H1 (cell line): ENCODE results near the gene ITPR3. TPM values are rescaled to one million over a fixed set of nuclear protein-coding genes. Genes with fewer than 3 reads are reported as not detected.
A peak's percentile ranks its signal among the peaks of the same experiment; 100 is the strongest.

Experiments
- ASH2L ChIP-seq: fragments of 200-600, 300-600 bp; sonication (generic); IDR thresholded peaks from one replicate; pipeline ENCODE4 v1.7.1; 2017; ENCODE audit warnings: low read length
- BCL11A ChIP-seq, 2 experiments: IDR thresholded peaks; one replicate each; pipeline ENCODE4 v1.6.1; 2011; ENCODE audit warnings: low read depth in 2 of 2, low read length in 2 of 2, mild to moderate bottlenecking in 2 of 2
- CREB1 ChIP-seq: IDR thresholded peaks from 2 replicates; pipeline ENCODE4 v1.6.1; 2012; ENCODE audit warnings: inconsistent platforms
- JUND ChIP-seq: IDR thresholded peaks from 2 replicates; pipeline ENCODE4 v1.6.1; 2011; ENCODE audit warnings: mild to moderate bottlenecking, improper control_type of control experiment, low read length
- PHF8 ChIP-seq: fragments of 200-600 bp; sonication (generic); conservative IDR thresholded peaks from 2 replicates; pipeline ENCODE4 v1.7.1; 2012; ENCODE audit warnings: low read depth, mild to moderate bottlenecking, inconsistent platforms, low read length, moderate library complexity
- SAP30 ChIP-seq: fragments of 300-600 bp; sonication (generic); IDR thresholded peaks from 2 replicates; pipeline ENCODE4 v1.7.1; 2012; ENCODE audit warnings: low read length, moderate library complexity, mild to moderate bottlenecking, inconsistent platforms; ENCODE audit not compliant: insufficient read depth, insufficient replicate concordance
- SIRT6 ChIP-seq: IDR thresholded peaks from one replicate; pipeline ENCODE4 v1.7.1; 2012; ENCODE audit warnings: low read length, inconsistent platforms
- TAF7 ChIP-seq: optimal IDR thresholded peaks from 2 replicates; pipeline ENCODE3; 2011; ENCODE audit warnings: low read depth, mild to moderate bottlenecking, inconsistent platforms, low read length, moderate library complexity, borderline replicate concordance
- TCF12 ChIP-seq: IDR thresholded peaks from 2 replicates; pipeline ENCODE4 v1.6.1; 2011; ENCODE audit warnings: low read depth, mild to moderate bottlenecking, low read length
- TEAD4 ChIP-seq: IDR thresholded peaks from 2 replicates; pipeline ENCODE4 v1.6.1; 2012; ENCODE audit warnings: low read depth, low read length, inconsistent platforms, mixed read lengths
- YY1 ChIP-seq: IDR thresholded peaks from 2 replicates; pipeline ENCODE4 v1.6.1; 2011; ENCODE audit warnings: low read depth, mild to moderate bottlenecking, low read length
- polyA plus RNA-seq, 7 experiments: library from polyadenylated mRNA; depleted of rRNA in 3 of 7; stranded (reverse) in 5 of 7; unstranded in 2 of 7; fragments of >200 nt in 5 of 7; fragments of 200-250 nt in 2 of 7; gene quantifications; 1 replicate in 5 of 7; 2 replicates in 1 of 7; 4 replicates in 1 of 7; pipeline versions ENCODE4 v1.2.1 to v1.2.3, GENCODE V29; 2011 to 2013; ENCODE audit warnings: missing spikeins in 2 of 7, mixed read lengths in 2 of 7
- total RNA-seq: library from RNA; stranded (reverse); fragmentation: NEBNext Ultra II Directional; extraction: Animal tissue kit (Norgen Biotek cat#: 25700); gene quantifications from 2 replicates; pipeline ENCODE4 v1.2.1, GENCODE V29; 2021

The ITPR3 gene
- total and polyA plus RNA-seq, 2 of the 8 experiments (the other 6 are each of a cell fraction or from before 2014, with no cell fraction given), result 29.1 to 45.7 TPM

DNA sequence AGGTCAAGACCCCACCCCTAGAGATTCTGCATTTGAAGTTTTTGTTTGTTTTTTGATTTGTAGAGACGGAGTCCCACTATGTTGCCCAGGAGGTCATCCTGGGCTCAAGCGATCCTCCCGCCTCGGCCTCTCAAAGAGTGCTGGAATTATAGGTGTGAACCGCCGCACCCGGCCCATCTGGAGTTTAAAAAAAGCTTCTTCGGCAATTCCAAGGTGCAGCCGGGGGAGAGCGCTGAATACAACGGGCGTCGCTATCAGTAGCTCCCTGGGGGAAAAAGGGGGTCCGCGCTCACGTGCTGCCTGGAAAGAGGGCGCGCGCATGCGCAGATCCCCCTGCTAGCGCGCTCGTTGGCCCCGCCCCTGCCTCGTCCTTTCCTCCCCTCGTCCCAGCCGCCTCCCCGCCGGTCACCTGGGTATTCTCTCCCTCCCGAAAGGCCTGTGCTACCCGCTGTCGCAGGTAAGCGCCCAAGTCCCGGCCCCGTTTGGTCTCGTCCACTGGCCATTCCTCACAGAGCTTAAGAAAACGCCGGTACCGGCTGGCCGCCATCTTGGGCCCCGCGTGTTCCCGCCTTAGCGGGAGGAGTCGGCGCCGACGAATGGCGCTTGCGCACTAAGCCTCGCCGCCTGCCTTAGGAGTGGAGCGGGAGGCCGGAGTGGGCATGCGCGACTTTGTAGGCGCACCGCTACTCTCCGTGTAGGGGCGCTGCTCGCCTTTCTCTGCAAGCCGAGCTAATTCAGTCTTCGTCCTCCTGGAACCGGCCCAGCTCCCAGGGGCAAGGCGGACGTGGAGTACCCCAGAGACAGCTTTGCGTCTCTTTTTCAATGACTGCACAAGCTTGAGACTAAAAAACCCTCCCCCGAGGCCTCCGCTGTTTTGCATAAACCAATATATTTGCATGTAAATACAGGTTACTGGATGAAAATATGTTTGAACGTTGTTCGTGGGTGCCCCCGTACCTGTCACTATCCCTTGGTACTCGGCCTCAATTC lies 90.3 kb downstream of the ITPR3 start, which contains the start of gene UQCC2 (continued):
- TF ChIP-seq TEAD4, result no peak
- TF ChIP-seq BCL11A (IDR thresholded peaks at IDR 0.05; ENCODE audit: low read depth in 2 of 2, low read length in 2 of 2), result no peak
- peak; percentile 94 for TF ChIP-seq TAF7
- no peak for TF ChIP-seq SAP30
- TF ChIP-seq ASH2L, result peak; percentile 94
- TF ChIP-seq TCF12, result no peak
- TF ChIP-seq SIRT6, result no peak
- TF ChIP-seq YY1, result peak; percentile 98
- no peak for TF ChIP-seq CREB1
- peak; percentile 100 for TF ChIP-seq PHF8
- no peak for TF ChIP-seq JUND
